GM19238 (cell line): Measurements from ENCODE around the gene PLB1.

ENCODE experiments used
- DNase-seq: peaks from one replicate; pipeline ENCODE4 v3.0.0; 2011; ENCODE audit warnings: low spot score; ENCODE audit not compliant: insufficient read length

The PLB1 gene, protein sequence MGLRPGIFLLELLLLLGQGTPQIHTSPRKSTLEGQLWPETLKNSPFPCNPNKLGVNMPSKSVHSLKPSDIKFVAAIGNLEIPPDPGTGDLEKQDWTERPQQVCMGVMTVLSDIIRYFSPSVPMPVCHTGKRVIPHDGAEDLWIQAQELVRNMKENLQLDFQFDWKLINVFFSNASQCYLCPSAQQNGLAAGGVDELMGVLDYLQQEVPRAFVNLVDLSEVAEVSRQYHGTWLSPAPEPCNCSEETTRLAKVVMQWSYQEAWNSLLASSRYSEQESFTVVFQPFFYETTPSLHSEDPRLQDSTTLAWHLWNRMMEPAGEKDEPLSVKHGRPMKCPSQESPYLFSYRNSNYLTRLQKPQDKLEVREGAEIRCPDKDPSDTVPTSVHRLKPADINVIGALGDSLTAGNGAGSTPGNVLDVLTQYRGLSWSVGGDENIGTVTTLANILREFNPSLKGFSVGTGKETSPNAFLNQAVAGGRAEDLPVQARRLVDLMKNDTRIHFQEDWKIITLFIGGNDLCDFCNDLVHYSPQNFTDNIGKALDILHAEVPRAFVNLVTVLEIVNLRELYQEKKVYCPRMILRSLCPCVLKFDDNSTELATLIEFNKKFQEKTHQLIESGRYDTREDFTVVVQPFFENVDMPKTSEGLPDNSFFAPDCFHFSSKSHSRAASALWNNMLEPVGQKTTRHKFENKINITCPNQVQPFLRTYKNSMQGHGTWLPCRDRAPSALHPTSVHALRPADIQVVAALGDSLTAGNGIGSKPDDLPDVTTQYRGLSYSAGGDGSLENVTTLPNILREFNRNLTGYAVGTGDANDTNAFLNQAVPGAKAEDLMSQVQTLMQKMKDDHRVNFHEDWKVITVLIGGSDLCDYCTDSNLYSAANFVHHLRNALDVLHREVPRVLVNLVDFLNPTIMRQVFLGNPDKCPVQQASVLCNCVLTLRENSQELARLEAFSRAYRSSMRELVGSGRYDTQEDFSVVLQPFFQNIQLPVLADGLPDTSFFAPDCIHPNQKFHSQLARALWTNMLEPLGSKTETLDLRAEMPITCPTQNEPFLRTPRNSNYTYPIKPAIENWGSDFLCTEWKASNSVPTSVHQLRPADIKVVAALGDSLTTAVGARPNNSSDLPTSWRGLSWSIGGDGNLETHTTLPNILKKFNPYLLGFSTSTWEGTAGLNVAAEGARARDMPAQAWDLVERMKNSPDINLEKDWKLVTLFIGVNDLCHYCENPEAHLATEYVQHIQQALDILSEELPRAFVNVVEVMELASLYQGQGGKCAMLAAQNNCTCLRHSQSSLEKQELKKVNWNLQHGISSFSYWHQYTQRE (N-terminal part only)

GRCh38 chr2:28495551-28496250 lies at the start of gene PLB1:
Gene PLB1 (plus strand): TSS chr2:28496060. CDS start chr2:28496115, 55 bp downstream.
- no peak for DNase-seq

GRCh38 chr2:28446531-28446930 lies 49.3 kb upstream of the PLB1 start:
- no peak for DNase-seq

- DNase-seq, result no peak
Observed at GRCh38 chr2:28447086-28447485, 48.8 kb upstream of the PLB1 start.

GRCh38 chr2:28447943-28448792 lies 47.7 kb upstream of the PLB1 start:
- no peak for DNase-seq

- no peak for DNase-seq
Observed at GRCh38 chr2:28448793-28449100, 47.1 kb upstream of the PLB1 start.

- DNase-seq, result no peak
Observed at GRCh38 chr2:28449126-28449487, 46.8 kb upstream of the PLB1 start.

DNA sequence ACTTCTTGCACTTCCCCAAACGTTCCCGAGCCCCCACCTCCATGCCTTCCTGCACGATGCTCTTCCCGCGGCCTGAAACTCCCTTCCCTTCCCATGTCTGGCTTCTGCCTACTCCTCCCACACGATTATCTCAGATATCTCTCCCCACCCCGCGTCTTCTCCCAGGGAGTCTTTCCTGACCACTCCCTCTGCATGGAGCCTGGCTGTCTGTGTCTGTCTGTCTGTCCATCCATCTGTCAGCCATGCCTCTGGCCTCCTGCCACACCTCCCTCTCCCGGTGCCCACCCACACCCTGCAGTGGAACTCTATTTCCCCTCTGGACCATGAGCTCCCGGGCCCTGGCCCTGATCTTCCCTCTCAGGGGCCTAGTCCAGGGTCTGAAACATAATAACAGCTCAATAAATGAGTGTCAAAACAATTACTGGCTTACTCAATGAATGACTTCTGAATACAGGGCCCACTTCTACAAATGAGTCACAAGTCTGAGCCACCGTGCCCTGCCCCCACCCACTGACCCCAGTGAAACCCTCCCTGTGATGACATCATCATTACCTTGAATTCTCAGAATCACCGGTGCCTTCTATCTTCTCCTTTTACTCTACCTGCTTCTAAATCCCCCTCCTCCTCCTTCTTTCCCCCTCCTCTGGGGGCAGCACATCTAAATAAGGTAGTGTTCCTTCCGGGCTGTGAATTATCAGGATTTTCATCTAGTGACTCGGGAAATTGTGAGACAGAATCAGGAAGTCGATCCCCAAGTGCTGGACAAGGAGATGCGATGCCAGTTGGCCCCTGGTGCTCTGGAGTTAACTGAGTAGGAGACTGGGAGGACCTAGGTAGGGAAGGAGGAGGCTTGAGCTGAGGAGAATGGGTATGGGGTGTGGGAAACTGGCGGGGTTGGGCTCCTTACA lies 46.1 kb upstream of the PLB1 start:
- DNase-seq, result no peak

GRCh38 chr2:28450901-28451565 lies 44.8 kb upstream of the PLB1 start:
- no peak for DNase-seq

DNA sequence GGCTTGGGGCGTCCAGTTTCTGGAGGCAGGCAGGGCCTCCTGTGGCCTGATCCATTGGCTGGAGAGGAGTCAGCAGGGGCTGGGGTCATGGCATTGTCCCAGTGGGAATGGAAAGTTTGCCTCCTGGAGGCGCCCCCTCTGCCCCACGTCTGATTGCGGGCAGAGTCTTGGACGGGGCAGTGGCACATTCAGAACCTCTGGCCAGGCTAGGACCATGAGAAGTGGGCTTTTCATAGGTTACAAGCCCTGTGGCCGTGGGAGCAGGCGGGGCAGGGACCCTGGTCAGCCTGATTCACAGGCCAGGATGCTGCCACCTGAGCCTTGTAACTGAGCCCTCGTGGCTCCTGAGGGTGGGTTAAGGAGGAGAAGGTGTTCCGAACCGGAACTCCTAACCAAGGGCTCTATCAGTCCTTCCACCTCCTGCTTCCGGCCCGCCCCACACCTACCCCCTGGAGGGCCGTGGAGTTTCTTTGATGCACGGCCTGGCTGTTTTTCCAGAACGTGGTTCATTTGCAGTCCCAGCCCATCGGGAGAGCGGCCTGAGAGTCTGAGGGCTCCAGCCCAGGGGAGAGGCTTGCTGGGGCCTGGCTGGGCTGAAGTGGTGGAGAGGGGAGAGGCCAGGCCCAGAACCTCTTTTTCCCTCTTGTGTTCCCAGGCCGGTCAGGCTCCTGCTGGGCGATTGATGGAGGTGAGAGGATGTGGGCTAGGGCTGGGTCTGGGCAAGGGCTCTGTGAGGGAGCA lies 43.9 kb upstream of the PLB1 start:
- DNase-seq, result no peak

GRCh38 chr2:28452534-28453081 lies 43.3 kb upstream of the PLB1 start:
- DNase-seq, result peak; percentile 48

DNA sequence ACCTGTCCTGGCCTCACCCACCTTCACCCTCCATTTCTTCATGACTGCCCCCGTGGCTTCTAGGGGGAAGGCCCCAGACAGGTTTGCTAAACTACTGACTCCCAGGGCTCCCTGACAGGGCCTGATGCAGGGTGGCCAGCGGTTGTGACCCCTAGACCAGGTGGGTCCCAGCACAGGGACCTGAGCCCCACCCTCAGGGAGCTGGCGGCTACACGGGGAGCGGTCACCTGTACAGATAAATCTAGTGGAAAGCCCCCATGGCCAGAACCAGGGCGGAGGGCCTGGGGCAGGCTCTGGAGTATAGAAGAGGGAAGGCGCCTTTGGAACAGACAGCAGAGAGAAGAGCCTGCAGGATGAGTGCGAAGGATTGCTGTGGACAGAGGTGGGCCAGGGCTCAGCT lies 42.5 kb upstream of the PLB1 start:
- no peak for DNase-seq

GRCh38 chr2:28454016-28454930 lies 41.6 kb upstream of the PLB1 start:
- no peak for DNase-seq

DNA sequence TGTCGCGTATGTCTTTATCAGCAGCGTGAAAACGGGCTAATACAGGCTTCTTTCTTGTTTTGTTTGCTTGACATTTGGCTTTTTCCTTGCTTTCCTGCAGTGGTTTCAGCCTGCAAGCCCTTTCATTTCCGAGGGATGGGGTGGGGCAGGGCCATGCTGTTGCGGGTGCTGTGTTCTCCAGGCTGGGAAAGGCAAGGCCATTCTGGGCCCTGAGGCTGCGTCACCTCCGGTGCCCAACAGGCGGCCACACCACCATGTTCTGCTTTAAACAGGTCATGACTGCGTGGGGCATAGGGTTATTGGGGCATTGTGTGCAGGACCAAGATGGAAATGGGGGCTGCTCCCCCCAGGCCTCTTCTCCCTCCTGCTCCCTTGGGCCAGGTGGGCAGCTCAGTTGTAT lies 38.6 kb upstream of the PLB1 start:
- no peak for DNase-seq

- no peak for DNase-seq
Observed at GRCh38 chr2:28461056-28461455, 34.8 kb upstream of the PLB1 start.

DNA sequence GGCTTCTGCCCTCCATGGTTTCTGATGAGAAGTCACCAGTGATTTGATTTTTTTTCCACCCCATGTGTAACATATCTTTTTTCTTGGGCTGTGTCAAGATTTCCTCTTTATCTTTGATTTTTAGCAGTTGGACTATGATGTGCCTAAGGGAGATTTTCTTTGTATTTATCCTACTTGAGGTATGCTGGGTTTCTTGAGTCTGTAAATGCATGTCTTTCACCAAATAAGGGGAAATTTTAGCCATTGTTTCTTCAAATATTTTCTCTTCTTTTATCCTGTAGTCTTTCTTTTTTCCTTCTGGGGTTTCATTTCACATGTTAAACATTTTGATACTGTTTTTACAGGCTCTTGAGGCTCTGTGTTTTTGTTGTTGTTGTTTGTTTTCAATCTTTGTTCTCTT lies 33.7 kb upstream of the PLB1 start:
- no peak for DNase-seq

GRCh38 chr2:28463211-28463816 lies 32.5 kb upstream of the PLB1 start:
- DNase-seq, result no peak
